Sigmoid colon (tissue), 7 donors: ENCODE results near the gene ZNF701. TPM values are rescaled to one million over a fixed set of nuclear protein-coding genes. Genes with fewer than 3 reads are reported as not detected.

Experiments
- DNase-seq: peaks from one replicate; pipeline ENCODE4 v3.0.0-alpha.2; 2019
- H3K27ac ChIP-seq, 4 donors: fragments of 200-600 bp; sonication (generic); one replicate each; pipeline ENCODE4 v1.5.1; 2016 to 2019; ENCODE audit warnings: mild to moderate bottlenecking in 1 of 4
- H3K27me3 ChIP-seq, 3 donors: fragments of 200-600 bp; sonication (generic); one replicate each; pipeline ENCODE4 v1.5.1; 2019; ENCODE audit warnings: mild to moderate bottlenecking in 1 of 3
- H3K36me3 ChIP-seq, 4 donors: fragments of 200-600 bp; sonication (generic); one replicate each; pipeline ENCODE4 v1.5.1; 2016 to 2019
- H3K4me1 ChIP-seq, 4 donors: fragments of 200-600 bp; sonication (generic); one replicate each; pipeline ENCODE4 v1.5.1; 2017 to 2019
- H3K4me3 ChIP-seq, 4 donors: fragments of 200-600 bp; sonication (generic); one replicate each; pipeline ENCODE4 v1.5.1; 2017 to 2019; ENCODE audit warnings: mild to moderate bottlenecking in 2 of 4, moderate library complexity in 1 of 4
- H3K9me3 ChIP-seq, 4 donors: fragments of 200-600 bp in 3 of 4; sonication (generic) in 3 of 4; one replicate each; pipeline versions ENCODE4 v1.5.1 to v1.6.1; 2013 to 2019
- CTCF ChIP-seq, 4 experiments: fragments of 450-650 bp in 3 of 4; fragments of 200-600 bp in 1 of 4; IDR thresholded peaks; one replicate each; pipeline ENCODE4 v1.5.1; 2016 to 2019; ENCODE audit warnings: antibody characterized with exemption in 4 of 4, mild to moderate bottlenecking in 3 of 4, moderate library complexity in 2 of 4
- EP300 ChIP-seq, 4 donors: sonication (generic); formaldehyde crosslinking; IDR thresholded peaks; one replicate each; pipeline ENCODE4 v1.6.1; 2017; ENCODE audit warnings: antibody characterized with exemption in 4 of 4
- POLR2A ChIP-seq, 2 donors: fragments of 450-650 bp; IDR thresholded peaks; one replicate each; pipeline ENCODE4 v1.6.1; 2016; ENCODE audit warnings: antibody characterized with exemption in 2 of 2, mild to moderate bottlenecking in 2 of 2, moderate library complexity in 2 of 2
- POLR2AphosphoS5 ChIP-seq, 4 donors: sonication (generic); formaldehyde crosslinking; IDR thresholded peaks; one replicate each; pipeline ENCODE4 v1.6.1; 2017; ENCODE audit warnings: antibody characterized with exemption in 4 of 4
- WGBS, 2 donors: extraction: QIAGEN DNeasy Blood & Tissue Kit; methylation state at CpG; one replicate each; pipeline ENCODE4 v1.1.7; 2013; 5-methylcytosine and 5-hydroxymethylcytosine counted together
- intact Hi-C: fragments of 100-400 bp; cut with DNase I; formaldehyde crosslinking; loops from one replicate; pipeline ENCODE4 v1.15.1; 2023
- polyA plus RNA-seq, 3 donors: library from polyadenylated mRNA; stranded (reverse); fragments of 200-250 nt; gene quantifications; one replicate each; pipeline ENCODE4 v1.2.3, GENCODE V29; 2013
- small RNA-seq, 3 donors: library from RNA; depleted of rRNA; stranded (forward); fragments of <200 nt; gene quantifications; one replicate each; pipeline ENCODE3, GENCODE V24; 2016
- total RNA-seq, 4 donors: library from RNA; depleted of rRNA; stranded (reverse); fragments of >200 nt; gene quantifications; one replicate each; pipeline ENCODE4 v1.1.0, GENCODE V29; 2016
- donor health status: healthy with polysubstance abuse.
- donor health status: Bipolar disorder and iron deficiency.
- donor health status: healthy.

Gene ZNF701
- total and polyA plus RNA-seq, 7 donors = 4.8 to 22.4 (median 12.4) TPM

GRCh38 chr19:52635786-52636570 is 65.9 kb downstream of the ZNF701 start:
- Histone ChIP-seq H3K9me3 (no peaks in the 10 kb centered on the region), H3K27me3 (no peaks in the 10 kb centered on the region), H3K4me3 (no peak overlapping the region), H3K36me3 (peaks cover 0 to 16% (median 0%) of the 10 kb centered on the region in 4 donors), H3K4me1 (peaks cover 0 to 15% (median 14%) of the 10 kb centered on the region in 4 donors), H3K27ac (no peak overlapping the region)
- 90 to 93% methylated on average over 11 of the region's 11 CpGs for WGBS, 2 donors
- DNase-seq = no peak
- intact Hi-C loops = loop anchor here (2.0 to 10.0 kb wide), 2 partner anchors 35 to 99 kb away; partner anchors contain the start of gene ZNF611
- no peak for TF ChIP-seq EP300 (IDR thresholded peaks at IDR 0.05)
- no peak for TF ChIP-seq POLR2AphosphoS5 (IDR thresholded peaks at IDR 0.05)
- no peak for TF ChIP-seq CTCF (IDR thresholded peaks at IDR 0.05)
- no peak for TF ChIP-seq POLR2A (IDR thresholded peaks at IDR 0.05)

Small RNA genes within 50 kb of the gene (small RNA-seq; reads per million reads assigned to genes)
- gene RPL39P34 = 0 reads per million in 3 donors

Other genes with a start within 250 kb of the ZNF701 start
- gene ZNF610, start 234.0 kb upstream of the ZNF701 start, total RNA-seq = 1 to 10 TPM; 2.0 to 3.2 (median 2.5) TPM
- 1 to 10 TPM in 1 of 3 donors, under 1 TPM in 1, not detected in 1; 0.90 to 1.8 TPM for gene ZNF610, start 234.0 kb upstream of the ZNF701 start, polyA plus RNA-seq
- 10 to 100 TPM; 21.6 to 24.8 (median 23.0) TPM for gene ZNF880, start 200.4 kb upstream of the ZNF701 start, total RNA-seq
- 10 to 100 TPM in 2 of 3 donors, 1 to 10 TPM in 1; 6.0 to 13.8 (median 12.0) TPM for gene ZNF880, start 200.4 kb upstream of the ZNF701 start, polyA plus RNA-seq
- 10 to 100 TPM; 15.5 to 27.4 (median 20.2) TPM for gene ZNF528, start 172.4 kb upstream of the ZNF701 start, total RNA-seq
- gene ZNF528, start 172.4 kb upstream of the ZNF701 start, polyA plus RNA-seq = 10 to 100 TPM in 1 of 3 donors, 1 to 10 TPM in 2; 1.8 to 10.5 (median 9.6) TPM
- gene ZNF534, start 141.1 kb upstream of the ZNF701 start, total RNA-seq = under 1 TPM in 2 of 4 donors, not detected in 2; 0.36 to 0.49 TPM
- gene ZNF534, start 141.1 kb upstream of the ZNF701 start, polyA plus RNA-seq = under 1 TPM in 1 of 3 donors, not detected in 2; 0.09 TPM
- gene ZNF578, start 116.7 kb upstream of the ZNF701 start, total RNA-seq = 1 to 10 TPM; 1.2 to 2.5 (median 2.4) TPM
- 1 to 10 TPM in 1 of 3 donors, not detected in 2; 1.1 TPM for gene ZNF578, start 116.7 kb upstream of the ZNF701 start, polyA plus RNA-seq
- 10 to 100 TPM; 13.0 to 26.6 (median 18.7) TPM for gene ZNF808, start 42.6 kb upstream of the ZNF701 start, total RNA-seq
- gene ZNF808, start 42.6 kb upstream of the ZNF701 start, polyA plus RNA-seq = 1 to 10 TPM; 1.8 to 7.5 (median 3.5) TPM
- gene ZNF83, start 68.1 kb downstream of the ZNF701 start, total RNA-seq = 10 to 100 TPM; 49.2 to 96.7 (median 55.9) TPM
- 10 to 100 TPM in 2 of 3 donors, 1 to 10 TPM in 1; 5.8 to 20.5 (median 10.2) TPM for gene ZNF83, start 68.1 kb downstream of the ZNF701 start, polyA plus RNA-seq
- gene ZNF611, start 164.8 kb downstream of the ZNF701 start, total RNA-seq = 10 to 100 TPM in 2 of 4 donors, 1 to 10 TPM in 2; 5.4 to 10.8 (median 8.8) TPM
- gene ZNF611, start 164.8 kb downstream of the ZNF701 start, polyA plus RNA-seq = 1 to 10 TPM; 2.3 to 7.0 (median 3.0) TPM
- 1 to 10 TPM; 6.8 to 9.4 (median 8.2) TPM for gene ZNF600, start 216.5 kb downstream of the ZNF701 start, total RNA-seq
- 1 to 10 TPM; 1.8 to 6.5 (median 3.9) TPM for gene ZNF600, start 216.5 kb downstream of the ZNF701 start, polyA plus RNA-seq